Astrocyte of the cerebellum (primary cell): ENCODE measurements around the gene PEX13.

Source experiments
- DNase-seq: peaks from one replicate; pipeline ENCODE4 v3.0.0-alpha.2; 2011; ENCODE audit warnings: low read depth
- H3K4me3 ChIP-seq: 2 replicates; pipeline ENCODE4 v1.5.1; 2011; ENCODE audit warnings: mild to moderate bottlenecking, low read depth, low read length, moderate library complexity
- CTCF ChIP-seq: IDR thresholded peaks from 2 replicates; pipeline ENCODE4 v1.5.1; 2012; ENCODE audit warnings: low read length, low read depth, moderate library complexity, mild to moderate bottlenecking; ENCODE audit errors: missing control alignments
- in situ Hi-C: cut with HindIII; loops from 2 replicates; pipeline ENCODE4 v1.10.0; 2017; ENCODE audit warnings: low sequenced_read_pairs

PEX13 gene

GRCh38 chr2:61057562-61057961 is 40.0 kb downstream of the PEX13 start:
- in situ Hi-C loops, result no loop called here
- DNase-seq, result no peak
- H3K4me3 ChIP-seq, result no peak overlapping the region
- TF ChIP-seq CTCF, result no peak

- H3K4me3 ChIP-seq, result no peak overlapping the region
- in situ Hi-C loops, result no loop called here
- no peak for TF ChIP-seq CTCF
- no peak for DNase-seq
Observed at GRCh38 chr2:61059382-61059781, 41.9 kb downstream of the PEX13 start.

GRCh38 chr2:61065714-61066709 is 48.5 kb downstream of the PEX13 start, which contains the start of gene SANBR:
Gene SANBR, plus strand, starts transcription at chr2:61065871. Its CDS starts 4,480 bp downstream, at chr2:61070351.
- no peak for TF ChIP-seq CTCF
- in situ Hi-C loops, result no loop called here
- peak; percentile 26 for DNase-seq
- peak within 1 kb of the TSS; percentile 71 for H3K4me3 ChIP-seq

GRCh38 chr2:61074100-61074499 is 56.6 kb downstream of the PEX13 start:
- H3K4me3 ChIP-seq, result no peak overlapping the region
- DNase-seq, result no peak
- in situ Hi-C loops, result no loop called here
- TF ChIP-seq CTCF, result no peak

- no peak for DNase-seq
- TF ChIP-seq CTCF, result no peak
- H3K4me3 ChIP-seq, result no peak overlapping the region
- in situ Hi-C loops, result no loop called here
Observed at GRCh38 chr2:61085883-61086282, 68.4 kb downstream of the PEX13 start.

- DNase-seq, result no peak
- H3K4me3 ChIP-seq, result no peak overlapping the region
- no peak for TF ChIP-seq CTCF
- in situ Hi-C loops, result no loop called here
Observed at GRCh38 chr2:61089797-61090196, 72.3 kb downstream of the PEX13 start.
